ENCODE measurements around the gene PLA2G6. TPM values are rescaled to one million over a fixed set of nuclear protein-coding genes. Genes with fewer than 3 reads are reported as not detected.

Gene PLA2G6
- total and polyA plus RNA-seq, 2 experiments from 2014 or later, result 5.5 to 6.5 TPM

- Histone ChIP-seq H3F3A (ENCODE audit: insufficient read depth) (peaks cover 6% of the 10 kb centered on the region; the same call in 1 of the 2 replicates), H3K79me2 (ENCODE audit: insufficient read depth) (peaks cover 71% of the 10 kb centered on the region), H4K20me1 (ENCODE audit: insufficient read depth) (peaks cover 7% of the 10 kb centered on the region; the same call in 1 of the 2 replicates), H3K9me3 (ENCODE audit: low read depth) (no peaks in the 10 kb centered on the region), H3K4me3 (no peak overlapping the region), H3K27me3 (replicated peaks; ENCODE audit: insufficient read depth) (no peaks in the 10 kb centered on the region), H3K9me2 (ENCODE audit: insufficient read depth) (no peaks in the 10 kb centered on the region), H3K4me2 (ENCODE audit: unreplicated experiment) (no peak overlapping the region), H3K27ac (no peak overlapping the region), H2AFZ (no peak overlapping the region), H3K4me1 (ENCODE audit: insufficient read depth) (peaks cover 6% of the 10 kb centered on the region; the same call in 1 of the 2 replicates), H3K36me3 (ENCODE audit: low read depth) (peaks cover 9% of the 10 kb centered on the region; the same call in 1 of the 2 replicates), H3K9ac (no peak overlapping the region)
- no peak for DNase-seq
- TF ChIP-seq EZH2 (IDR thresholded peaks at IDR 0.05; ENCODE audit: insufficient read depth, poor library complexity, severe bottlenecking) (no peak), EZH2phosphoT487 (IDR thresholded peaks at IDR 0.05; ENCODE audit: insufficient read depth, low read depth) (no peak)
- in situ Hi-C loops (cut with MboI), result no loop called here
- 99% methylated on average over 7 of the region's 7 CpGs for WGBS, 2 experiments (ENCODE audit: low coverage in 1 of 2, low lambda C conversion rate in 2 of 2, missing lambda C conversion rate in 2 of 2)
Measured at GRCh38 chr22:38211556-38211955, 29.9 kb upstream of the PLA2G6 start.

GRCh38 chr22:38208551-38208968 lies 26.9 kb upstream of the PLA2G6 start:
- Histone ChIP-seq H3K79me2 (ENCODE audit: insufficient read depth) (peaks cover 94% of the 10 kb centered on the region), H2AFZ (no peak overlapping the region), H3K36me3 (ENCODE audit: low read depth) (no peaks in the 10 kb centered on the region), H3K4me2 (ENCODE audit: unreplicated experiment) (no peak overlapping the region), H3K9ac (no peak overlapping the region), H3K27ac (no peak overlapping the region), H3K4me3 (no peak overlapping the region), H4K20me1 (ENCODE audit: insufficient read depth) (peaks cover 7% of the 10 kb centered on the region; the same call in 1 of the 2 replicates), H3K9me3 (ENCODE audit: low read depth) (no peaks in the 10 kb centered on the region), H3K9me2 (ENCODE audit: insufficient read depth) (no peaks in the 10 kb centered on the region), H3K27me3 (replicated peaks; ENCODE audit: insufficient read depth) (no peaks in the 10 kb centered on the region), H3K4me1 (ENCODE audit: insufficient read depth) (peaks cover 22% of the 10 kb centered on the region), H3F3A (ENCODE audit: insufficient read depth) (peaks cover 23% of the 10 kb centered on the region; the same call in 1 of the 2 replicates)
- DNase-seq, result no peak
- 70 to 90% methylated on average over 5 to 6 of the region's 6 CpGs for WGBS, 2 experiments (ENCODE audit: low coverage in 1 of 2, low lambda C conversion rate in 2 of 2, missing lambda C conversion rate in 2 of 2)
- in situ Hi-C loops (cut with MboI), result no loop called here
- TF ChIP-seq EZH2phosphoT487 (IDR thresholded peaks at IDR 0.05; ENCODE audit: insufficient read depth, low read depth) (no peak), EZH2 (IDR thresholded peaks at IDR 0.05; ENCODE audit: insufficient read depth, poor library complexity, severe bottlenecking) (no peak)

GRCh38 chr22:38207898-38208432 lies 26.3 kb upstream of the PLA2G6 start:
- in situ Hi-C loops (cut with MboI), result no loop called here
- H4K20me1 ChIP-seq (ENCODE audit: insufficient read depth), result peaks cover 7% of the 10 kb centered on the region; the same call in 1 of the 2 replicates
- peaks cover 26% of the 10 kb centered on the region for H3K4me1 ChIP-seq (ENCODE audit: insufficient read depth)
- H3K36me3 ChIP-seq (ENCODE audit: low read depth), result no peaks in the 10 kb centered on the region
- H3K4me2 ChIP-seq (ENCODE audit: unreplicated experiment), result no peak overlapping the region
- H2AFZ ChIP-seq, result no peak overlapping the region
- H3K9me2 ChIP-seq (ENCODE audit: insufficient read depth), result no peaks in the 10 kb centered on the region
- H3K79me2 ChIP-seq (ENCODE audit: insufficient read depth), result peaks cover 100% of the 10 kb centered on the region
- WGBS, 2 experiments (ENCODE audit: low coverage in 1 of 2, low lambda C conversion rate in 2 of 2, missing lambda C conversion rate in 2 of 2), result 92% methylated on average over 7 of the region's 7 CpGs
- no peak for DNase-seq
- H3K27me3 ChIP-seq (replicated peaks; ENCODE audit: insufficient read depth), result no peaks in the 10 kb centered on the region
- TF ChIP-seq EZH2 (IDR thresholded peaks at IDR 0.05; ENCODE audit: insufficient read depth, poor library complexity, severe bottlenecking) (no peak), EZH2phosphoT487 (IDR thresholded peaks at IDR 0.05; ENCODE audit: insufficient read depth, low read depth) (no peak)
- H3K9me3 ChIP-seq (ENCODE audit: low read depth), result no peaks in the 10 kb centered on the region
- H3K9ac ChIP-seq, result no peak overlapping the region
- H3K4me3 ChIP-seq, result no peak overlapping the region
- peaks cover 27% of the 10 kb centered on the region; the same call in 1 of the 2 replicates for H3F3A ChIP-seq (ENCODE audit: insufficient read depth)
- H3K27ac ChIP-seq, result no peak overlapping the region

DNA sequence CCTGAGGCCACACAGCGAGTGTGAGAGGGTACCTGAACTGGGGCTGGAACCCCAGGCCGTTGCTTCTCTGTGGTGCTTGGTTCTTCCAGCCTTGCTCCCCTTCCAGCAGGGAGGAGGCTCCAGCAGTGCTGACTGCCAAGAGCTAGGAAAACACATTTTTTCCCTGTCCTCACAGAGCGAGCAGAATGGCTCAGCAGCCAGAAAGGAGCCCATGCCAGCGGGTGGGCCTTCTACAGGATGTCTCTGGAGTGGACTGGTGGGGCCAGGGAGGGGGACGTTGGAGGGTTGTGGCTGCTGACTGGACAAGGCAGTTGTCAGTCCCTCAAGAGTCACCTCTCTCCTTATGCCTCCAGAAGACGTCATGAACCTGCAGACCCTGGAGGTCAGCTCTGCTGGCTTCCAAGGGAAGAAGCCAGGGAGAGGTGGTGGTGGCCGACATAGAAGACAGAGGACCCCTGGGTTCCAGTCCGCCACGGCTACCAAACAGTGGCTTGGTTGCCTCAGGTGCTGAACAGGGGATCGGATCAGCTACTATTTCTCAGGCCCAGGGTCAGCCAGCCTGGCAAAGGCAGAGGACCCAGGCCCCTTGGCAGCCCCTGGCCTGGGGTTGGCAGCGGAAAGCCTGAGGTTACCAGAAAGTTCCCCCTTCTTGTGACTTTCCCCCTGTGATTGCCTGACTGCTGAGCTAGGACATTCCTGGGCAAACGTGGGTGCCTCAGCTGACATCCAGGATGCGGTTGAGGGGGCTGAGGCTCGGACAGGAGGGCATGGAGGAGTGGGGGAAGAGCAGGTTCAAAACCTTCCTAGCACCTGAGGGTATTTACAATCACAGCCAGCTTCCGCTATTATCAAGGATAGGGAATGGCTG lies 23.9 kb upstream of the PLA2G6 start:
- Histone ChIP-seq H4K20me1 (ENCODE audit: insufficient read depth) (peaks cover 4% of the 10 kb centered on the region; the same call in 1 of the 2 replicates), H3F3A (ENCODE audit: insufficient read depth) (peaks cover 27% of the 10 kb centered on the region; the same call in 1 of the 2 replicates), H3K4me2 (ENCODE audit: unreplicated experiment) (peak overlapping the region; percentile 94), H3K4me1 (ENCODE audit: insufficient read depth) (peaks cover 26% of the 10 kb centered on the region), H3K4me3 (peak overlapping the region; percentile 83), H2AFZ (no peak overlapping the region), H3K9ac (peak overlapping the region; percentile 98), H3K9me3 (ENCODE audit: low read depth) (no peaks in the 10 kb centered on the region), H3K36me3 (ENCODE audit: low read depth) (no peaks in the 10 kb centered on the region), H3K27me3 (replicated peaks; ENCODE audit: insufficient read depth) (no peaks in the 10 kb centered on the region), H3K27ac (peak overlapping the region; percentile 94), H3K9me2 (ENCODE audit: insufficient read depth) (no peaks in the 10 kb centered on the region), H3K79me2 (ENCODE audit: insufficient read depth) (peaks cover 80% of the 10 kb centered on the region)
- 43 to 44% methylated on average over 15 of the region's 15 CpGs for WGBS, 2 experiments (ENCODE audit: low coverage in 1 of 2, low lambda C conversion rate in 2 of 2, missing lambda C conversion rate in 2 of 2)
- in situ Hi-C loops (cut with MboI), result no loop called here
- TF ChIP-seq EZH2 (IDR thresholded peaks at IDR 0.05; ENCODE audit: insufficient read depth, poor library complexity, severe bottlenecking) (no peak), EZH2phosphoT487 (IDR thresholded peaks at IDR 0.05; ENCODE audit: insufficient read depth, low read depth) (no peak)
- peak; percentile 93 for DNase-seq

All from GM23248 (cell line).